H1 (cell line): Measurements from ENCODE around the gene FHOD1.

Experiments
- CTCF ChIP-seq, 3 experiments: IDR thresholded peaks; 1 replicate in 2 of 3; 2 replicates in 1 of 3; pipeline versions ENCODE4 v1.5.1 to v1.6.1; 2011; ENCODE audit warnings: low read length in 3 of 3, mild to moderate bottlenecking in 3 of 3, inconsistent platforms in 2 of 3, low read depth in 1 of 3, moderate library complexity in 1 of 3; ENCODE audit not compliant: insufficient read depth in 1 of 3; ENCODE audit errors: control extremely low read depth in 1 of 3
- EP300 ChIP-seq, 2 experiments: IDR thresholded peaks; 1 replicate in 1 of 2; 2 replicates in 1 of 2; pipeline ENCODE4 v1.6.1; 2011 to 2012; ENCODE audit warnings: low read depth in 2 of 2, low read length in 2 of 2, mild to moderate bottlenecking in 2 of 2, borderline replicate concordance in 1 of 2, inconsistent platforms in 1 of 2, moderate library complexity in 1 of 2
- EZH2 ChIP-seq: fragments of 200-600 bp; sonication (generic); IDR thresholded peaks from 2 replicates; pipeline ENCODE4 v1.7.1; 2012; ENCODE audit warnings: low read depth, mild to moderate bottlenecking, moderate library complexity, low read length, inconsistent platforms; ENCODE audit not compliant: severe bottlenecking
- GTF2F1 ChIP-seq: IDR thresholded peaks from 2 replicates; pipeline ENCODE4 v1.6.1; 2012; ENCODE audit warnings: low read depth, low read length, improper control_type of control experiment, borderline replicate concordance
- JUN ChIP-seq: IDR thresholded peaks from 2 replicates; pipeline ENCODE4 v1.6.1; 2011; ENCODE audit warnings: low read depth, mild to moderate bottlenecking, improper control_type of control experiment, low read length
- KDM1A ChIP-seq: fragments of 200-600, 300-600 bp; sonication (generic); IDR thresholded peaks from 2 replicates; pipeline ENCODE4 v1.7.1; 2016; ENCODE audit warnings: mild to moderate bottlenecking, low read length, borderline replicate concordance
- KDM4A ChIP-seq: IDR thresholded peaks from one replicate; pipeline ENCODE4 v1.7.1; 2012; ENCODE audit warnings: low read depth, mild to moderate bottlenecking, moderate library complexity, low read length, inconsistent platforms; ENCODE audit not compliant: severe bottlenecking
- MAX ChIP-seq: IDR thresholded peaks from 2 replicates; pipeline ENCODE4 v1.6.1; 2012; ENCODE audit warnings: inconsistent platforms
- POLR2A ChIP-seq, 2 experiments: IDR thresholded peaks; 1 replicate in 1 of 2; 2 replicates in 1 of 2; pipeline ENCODE4 v1.6.1; 2011; ENCODE audit warnings: low read depth in 2 of 2, low read length in 2 of 2, mild to moderate bottlenecking in 2 of 2; ENCODE audit errors: control extremely low read depth in 1 of 2
- RXRA ChIP-seq: IDR thresholded peaks from 2 replicates; pipeline ENCODE4 v1.6.1; 2011; ENCODE audit warnings: low read depth, mild to moderate bottlenecking, low read length, moderate library complexity; ENCODE audit not compliant: insufficient read depth
- SIN3A ChIP-seq, 2 experiments: IDR thresholded peaks in 1 of 2; conservative IDR thresholded peaks in 1 of 2; 2 replicates each; pipeline ENCODE4 v1.6.1; 2011 to 2012; ENCODE audit warnings: low read length in 2 of 2, improper control_type of control experiment in 1 of 2, low read depth in 1 of 2, mild to moderate bottlenecking in 1 of 2
- TAF1 ChIP-seq: IDR thresholded peaks from 2 replicates; pipeline ENCODE4 v1.6.1; 2011; ENCODE audit warnings: mild to moderate bottlenecking, low read depth, low read length
- TF ChIP-seq, protein P1 (sequence below): IDR thresholded peaks from 2 replicates; pipeline ENCODE4 v1.6.1; 2012; ENCODE audit warnings: low read length, inconsistent platforms

DNA sequence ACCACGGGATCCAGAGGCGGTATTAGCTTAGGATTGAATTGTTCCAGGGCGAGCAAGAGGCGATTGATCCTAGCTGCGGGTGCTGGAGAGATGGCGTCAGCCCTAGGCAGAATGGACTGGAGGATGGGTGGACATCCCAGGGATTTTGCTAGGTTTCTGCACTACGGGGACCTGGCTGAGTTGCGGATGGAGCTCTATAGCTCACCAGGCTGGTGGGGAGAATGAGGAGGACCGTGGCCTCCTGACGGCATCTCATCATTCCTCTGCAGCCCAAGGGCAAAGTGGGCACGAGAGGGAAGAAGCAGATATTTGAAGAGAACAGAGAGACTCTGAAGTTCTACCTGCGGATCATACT is 19.7 kb downstream of the FHOD1 start:
- no peak for TF ChIP-seq CTCF (IDR thresholded peaks at IDR 0.05; ENCODE audit: control extremely low read depth in 1 of 3, insufficient read depth in 1 of 3, low read depth in 1 of 3, low read length in 3 of 3)
- no peak; a peak in 1 of 3 replicates for TF ChIP-seq POLR2A (IDR thresholded peaks at IDR 0.05; ENCODE audit: control extremely low read depth in 1 of 2, low read depth in 2 of 2, low read length in 2 of 2)
- no peak for TF ChIP-seq MAX
- TF ChIP-seq KDM4A = no peak
- TF ChIP-seq TAF1 = no peak
- no peak for TF ChIP-seq EZH2
- no peak for TF ChIP-seq SIN3A (conservative IDR thresholded peaks at IDR 0.05 in 1 of 2, IDR thresholded peaks at IDR 0.05 in 1 of 2; ENCODE audit: low read depth in 1 of 2, low read length in 2 of 2)
- no peak for TF ChIP-seq EP300 (IDR thresholded peaks at IDR 0.05; ENCODE audit: borderline replicate concordance in 1 of 2, low read depth in 2 of 2, low read length in 2 of 2)
- TF ChIP-seq JUN = no peak
- no peak for TF ChIP-seq KDM1A
- no peak for TF ChIP-seq RXRA
- TF ChIP-seq, protein P1, sequence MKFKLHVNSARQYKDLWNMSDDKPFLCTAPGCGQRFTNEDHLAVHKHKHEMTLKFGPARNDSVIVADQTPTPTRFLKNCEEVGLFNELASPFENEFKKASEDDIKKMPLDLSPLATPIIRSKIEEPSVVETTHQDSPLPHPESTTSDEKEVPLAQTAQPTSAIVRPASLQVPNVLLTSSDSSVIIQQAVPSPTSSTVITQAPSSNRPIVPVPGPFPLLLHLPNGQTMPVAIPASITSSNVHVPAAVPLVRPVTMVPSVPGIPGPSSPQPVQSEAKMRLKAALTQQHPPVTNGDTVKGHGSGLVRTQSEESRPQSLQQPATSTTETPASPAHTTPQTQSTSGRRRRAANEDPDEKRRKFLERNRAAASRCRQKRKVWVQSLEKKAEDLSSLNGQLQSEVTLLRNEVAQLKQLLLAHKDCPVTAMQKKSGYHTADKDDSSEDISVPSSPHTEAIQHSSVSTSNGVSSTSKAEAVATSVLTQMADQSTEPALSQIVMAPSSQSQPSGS = no peak
- no peak for TF ChIP-seq GTF2F1
